Measurements from ENCODE around the gene ASS1.

Gene ASS1

DNA sequence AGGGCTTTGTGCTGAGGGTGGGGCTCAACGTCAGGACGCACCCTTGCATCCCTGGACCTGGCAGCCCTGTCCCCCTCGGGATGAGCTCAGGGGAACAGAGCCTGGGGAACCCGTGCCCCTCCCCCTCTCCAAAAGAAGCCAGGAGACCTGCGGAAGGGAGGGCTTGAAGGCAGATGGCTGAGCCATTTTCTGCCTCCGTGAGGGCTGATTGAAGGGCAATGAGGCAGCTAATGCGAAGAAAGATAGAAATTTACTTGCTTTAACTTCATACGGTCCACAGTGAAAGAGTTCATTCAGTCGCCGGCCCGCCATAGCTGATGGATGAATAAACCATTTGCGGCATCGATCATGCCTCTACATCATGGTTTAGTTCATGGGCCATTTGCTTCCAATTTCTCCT, 28.8 kb downstream of the ASS1 start:
- DNase-seq (ENCODE audit: low read depth) = no peak

DNA sequence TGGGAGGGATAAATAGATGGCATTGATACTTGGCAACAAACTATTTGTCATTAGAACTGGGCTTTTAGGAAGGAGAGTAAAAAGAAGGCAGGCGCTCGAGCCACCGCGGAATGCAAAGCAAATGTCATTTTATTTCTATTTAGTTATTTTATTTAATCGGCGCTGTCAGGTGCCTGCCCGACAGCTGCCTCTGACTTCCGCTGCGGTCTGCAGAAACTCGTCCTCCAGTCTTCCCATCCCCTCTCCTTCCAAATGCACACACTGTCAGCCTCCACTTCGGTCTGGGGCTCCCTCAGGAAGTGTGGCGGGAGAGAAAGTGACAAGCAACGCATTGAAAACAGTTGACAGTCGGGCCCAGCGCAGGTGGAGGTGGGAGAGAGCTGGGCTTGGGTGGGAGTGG, 29.3 kb downstream of the ASS1 start:
- no peak for DNase-seq (ENCODE audit: low read depth)

- no peak for DNase-seq (ENCODE audit: low read depth)
These were observed 31.5 kb downstream of the ASS1 start for GRCh38 chr9:130476151-130476730.

DNA sequence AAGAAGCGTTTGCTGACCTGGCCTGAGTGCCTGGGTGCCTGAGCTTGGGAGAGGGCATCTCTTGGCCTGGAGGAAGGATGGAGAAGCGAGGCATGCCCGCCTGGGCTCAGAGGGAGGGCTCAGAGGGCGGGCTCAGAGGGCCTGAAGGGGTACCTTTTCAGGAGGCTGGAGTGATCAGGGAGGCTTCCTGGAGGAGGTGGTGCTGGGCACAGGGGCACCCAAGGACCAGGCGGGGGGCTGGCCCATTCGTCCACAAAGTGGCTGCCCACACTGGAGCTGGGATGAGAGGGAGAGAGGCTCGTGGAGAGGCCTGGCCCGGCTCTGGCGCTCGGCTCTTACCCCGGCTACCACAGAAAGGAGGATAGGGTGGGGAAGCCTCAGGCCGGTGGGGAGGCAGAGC, 32.8 kb downstream of the ASS1 start:
- DNase-seq (ENCODE audit: low read depth) = no peak

GRCh38 chr9:130478152-130478551, 33.4 kb downstream of the ASS1 start:
- no peak for DNase-seq (ENCODE audit: low read depth)

DNA sequence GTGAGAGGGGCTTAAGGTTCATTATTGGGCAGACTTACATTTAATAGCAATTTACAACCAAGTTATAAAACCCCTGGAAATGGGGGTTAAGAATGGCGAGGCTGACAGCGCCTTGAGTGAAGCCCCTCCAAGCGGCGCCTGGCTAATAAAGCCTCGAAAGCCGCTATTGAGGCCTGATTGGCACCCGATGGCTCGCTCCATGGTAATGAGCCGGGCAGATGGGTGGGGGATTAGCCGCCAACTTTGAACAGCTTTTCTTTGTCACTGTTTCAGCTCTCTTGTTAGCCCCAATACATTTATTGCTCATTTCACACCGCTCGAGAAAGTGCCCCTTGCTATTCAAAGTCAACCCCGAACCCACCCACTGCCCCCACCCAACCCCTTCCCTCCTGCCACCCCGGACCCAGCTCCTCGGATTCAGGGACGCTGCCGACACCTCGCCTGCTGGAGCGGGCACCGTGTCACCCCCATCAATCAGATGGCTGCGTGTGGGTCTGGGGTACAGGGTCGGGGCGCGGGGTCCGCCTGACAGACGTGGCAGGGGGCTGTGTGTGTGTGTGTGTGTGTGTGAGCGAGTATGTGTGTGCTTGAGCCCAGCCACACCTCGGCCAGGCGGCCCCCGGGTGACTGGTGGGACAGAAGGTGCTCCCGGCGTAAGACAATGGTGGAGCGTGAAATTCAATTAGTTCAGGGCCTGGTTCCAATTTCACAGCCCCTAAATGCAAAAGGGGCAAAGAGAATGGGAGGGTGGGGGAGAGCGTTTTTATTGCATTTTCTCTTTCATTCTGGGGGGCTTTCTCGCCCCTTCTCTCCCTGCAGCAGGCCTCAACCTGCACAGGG, 34.2 kb downstream of the ASS1 start:
- DNase-seq (ENCODE audit: low read depth) = no peak

- no peak for DNase-seq (ENCODE audit: low read depth)
These were observed 34.8 kb downstream of the ASS1 start for GRCh38 chr9:130479587-130479986.

DNA sequence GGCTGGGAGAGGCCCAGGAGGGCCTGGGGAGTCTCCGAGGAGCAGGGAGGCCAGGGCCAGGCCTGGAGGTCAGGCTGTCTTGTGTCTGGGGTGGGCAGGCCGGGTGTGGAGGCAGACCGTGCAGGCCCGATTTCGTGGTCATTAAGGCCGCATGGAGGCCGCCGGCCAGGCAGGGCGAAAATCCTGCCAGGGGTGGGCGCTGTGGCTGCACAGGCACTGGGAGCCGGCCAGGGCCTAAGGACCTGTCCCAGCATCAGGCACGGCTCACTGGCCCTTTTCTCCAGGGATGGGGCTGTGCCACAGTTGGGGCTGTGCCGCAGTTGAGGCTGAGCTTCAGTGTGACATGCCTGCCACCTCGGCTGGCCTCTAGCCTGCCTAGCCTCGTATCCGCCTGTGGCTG, 35.9 kb downstream of the ASS1 start:
- no peak for DNase-seq (ENCODE audit: low read depth)

DNA sequence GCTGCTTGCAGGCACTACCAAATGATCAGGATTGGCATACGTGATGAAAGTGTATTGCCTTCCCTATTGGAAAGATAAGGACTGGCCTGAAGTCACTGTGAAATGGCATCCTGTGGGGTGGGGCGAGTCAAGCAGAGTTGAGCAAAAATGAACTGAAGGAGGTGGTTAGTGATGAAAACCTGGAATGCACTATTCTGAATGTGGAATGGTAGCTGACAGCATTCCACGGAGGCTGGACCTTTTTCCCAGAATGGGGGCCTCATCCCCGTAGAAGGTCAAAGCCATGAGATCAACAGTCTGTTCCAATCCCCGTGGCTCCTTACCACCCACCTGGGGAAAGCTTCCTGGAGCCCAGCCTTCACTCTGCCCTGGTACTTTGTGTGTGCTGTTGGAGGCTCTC, 37.7 kb downstream of the ASS1 start:
- no peak for DNase-seq (ENCODE audit: low read depth)

- DNase-seq (ENCODE audit: low read depth) = no peak
These were observed 38.7 kb downstream of the ASS1 start for GRCh38 chr9:130483371-130483971.

DNA sequence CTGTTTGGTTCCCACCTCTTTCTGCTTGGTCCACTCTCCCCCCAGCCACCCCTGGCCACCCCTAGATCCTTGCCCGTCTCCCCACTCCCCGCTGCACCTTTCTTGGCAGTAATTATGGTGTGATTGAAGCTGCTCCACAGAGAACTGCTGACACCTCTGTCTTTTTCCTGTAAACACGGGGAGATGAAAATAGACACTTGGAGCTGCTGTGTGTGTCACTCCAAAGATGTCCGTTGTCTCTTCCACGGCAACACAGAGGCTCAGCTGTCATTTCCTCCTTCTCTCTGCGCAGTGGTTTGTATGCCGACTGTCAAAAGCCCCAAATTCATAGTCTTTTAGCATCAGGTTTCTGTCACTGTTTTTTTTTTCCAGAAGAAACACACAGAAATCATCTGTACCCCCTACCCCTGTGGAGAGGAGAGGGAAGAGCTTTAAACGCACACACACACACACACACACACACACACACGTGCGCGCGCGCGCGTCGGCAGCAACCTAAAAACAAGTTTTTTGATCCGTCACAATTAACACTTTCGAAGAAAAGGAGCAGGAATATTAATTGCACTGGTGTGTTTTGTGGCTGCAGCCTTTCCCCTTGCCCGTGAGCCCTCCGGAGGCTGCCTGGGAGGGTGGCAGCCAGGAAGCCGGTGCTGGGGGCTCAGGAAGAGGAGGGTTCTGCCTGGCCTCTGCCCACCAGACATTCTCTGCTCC, 39.8 kb downstream of the ASS1 start:
- no peak for DNase-seq (ENCODE audit: low read depth)

GRCh38 chr9:130486103-130486502, 41.3 kb downstream of the ASS1 start:
- no peak for DNase-seq (ENCODE audit: low read depth)

DNA sequence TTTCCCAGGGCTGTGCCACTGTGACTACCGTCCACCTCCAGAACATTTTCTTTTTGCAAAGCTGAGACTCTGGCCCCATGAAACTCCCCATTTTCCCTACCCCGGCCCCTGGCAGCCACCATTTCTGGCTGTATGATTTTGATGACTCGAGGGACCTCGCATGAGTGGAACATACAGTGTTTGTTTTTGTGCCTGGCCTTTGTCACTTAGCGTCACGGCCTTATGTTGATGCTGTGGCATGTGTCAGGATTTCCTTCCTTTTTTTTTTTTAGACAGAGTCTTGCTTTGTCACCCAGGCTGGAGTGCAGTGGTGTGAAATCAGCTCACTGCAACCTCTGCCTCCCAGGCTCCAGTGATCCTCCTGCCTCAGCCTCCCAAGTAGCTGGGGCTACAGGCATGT, 42.7 kb downstream of the ASS1 start:
- no peak for DNase-seq (ENCODE audit: low read depth)

DNA sequence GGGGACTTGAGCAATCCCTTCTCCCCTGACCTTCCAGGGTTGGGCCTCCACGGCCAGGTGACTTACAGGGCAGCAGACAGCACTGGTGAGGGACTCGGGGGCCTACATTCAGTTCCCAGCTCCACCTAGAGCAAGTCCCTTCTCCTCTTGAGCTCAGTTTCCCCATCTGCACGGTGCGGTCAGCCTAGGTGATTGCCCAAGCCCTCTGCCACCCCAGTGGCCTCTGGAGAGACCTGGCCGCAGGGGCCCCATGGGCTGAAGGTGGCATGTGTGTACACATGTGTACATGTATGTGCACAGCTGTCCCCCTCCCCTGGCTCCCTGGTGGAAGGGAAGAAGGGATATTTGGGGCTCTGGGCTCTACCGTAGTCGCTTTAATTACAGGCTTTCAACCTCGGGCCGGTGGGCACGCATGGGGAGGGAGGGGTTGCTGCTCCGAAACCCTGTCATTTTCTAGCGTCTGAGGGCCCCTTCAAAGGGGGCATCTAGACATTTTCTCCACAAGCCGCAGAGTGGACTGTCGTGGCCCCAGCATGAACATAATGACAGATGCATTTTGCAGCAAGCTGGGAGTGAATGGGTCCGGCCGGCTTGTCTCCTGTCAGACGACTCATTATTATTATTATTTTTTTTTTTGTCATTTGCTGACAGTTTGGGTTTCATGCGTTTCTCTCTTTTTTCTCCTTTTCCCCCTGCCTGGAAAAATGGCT, 44.0 kb downstream of the ASS1 start:
- no peak for DNase-seq (ENCODE audit: low read depth)

DNA sequence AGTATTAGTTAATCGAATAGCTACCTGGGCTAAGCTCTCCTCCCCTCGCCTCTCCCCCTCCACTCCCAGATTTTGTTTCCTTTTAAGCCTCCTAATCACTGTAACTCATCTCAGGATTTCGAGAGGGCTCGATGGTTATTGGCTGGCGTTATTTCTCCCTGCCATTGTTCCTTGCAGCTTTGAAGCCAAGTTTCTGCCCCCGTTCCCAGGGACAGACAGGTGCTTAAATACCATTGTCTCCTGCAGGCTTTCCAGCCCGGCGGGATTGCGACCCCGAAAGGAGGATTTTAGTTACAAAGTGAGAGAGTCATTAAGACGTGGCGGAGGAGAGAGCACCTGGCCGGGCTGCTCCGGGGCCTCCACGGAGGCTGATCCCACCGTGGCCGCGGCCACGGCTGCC, 46.2 kb downstream of the ASS1 start:
- DNase-seq (ENCODE audit: low read depth) = no peak

- no peak for DNase-seq (ENCODE audit: low read depth)
These were observed 47.2 kb downstream of the ASS1 start for GRCh38 chr9:130491830-130492482.

GRCh38 chr9:130493021-130493420, 48.3 kb downstream of the ASS1 start:
- no peak for DNase-seq (ENCODE audit: low read depth)

DNA sequence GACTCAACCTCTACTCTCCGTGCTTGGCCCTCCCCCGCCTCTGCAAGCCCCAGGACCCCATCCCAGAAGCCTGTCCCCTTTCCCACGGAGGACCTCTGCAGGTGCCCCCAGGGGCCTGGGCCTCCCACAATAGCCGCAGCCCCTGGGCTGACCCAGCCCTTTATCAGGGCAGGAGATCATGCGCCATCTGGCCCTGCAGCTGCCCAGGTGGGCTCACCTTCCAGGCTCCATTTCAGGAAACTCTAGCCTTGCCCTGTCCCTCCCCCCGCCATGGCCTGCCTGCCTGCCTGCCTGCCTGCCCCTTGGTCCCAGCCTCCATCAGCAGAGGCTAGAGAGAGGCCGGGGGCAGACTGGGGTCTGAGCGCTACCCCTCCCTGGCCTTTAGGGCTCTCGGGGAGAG, 48.7 kb downstream of the ASS1 start:
- no peak for DNase-seq (ENCODE audit: low read depth)

GRCh38 chr9:130495067-130495466, 50.3 kb downstream of the ASS1 start:
- DNase-seq (ENCODE audit: low read depth) = no peak

- no peak for DNase-seq (ENCODE audit: low read depth)
These were observed 52.4 kb downstream of the ASS1 start for GRCh38 chr9:130497139-130497538.

- DNase-seq (ENCODE audit: low read depth) = no peak
These were observed 53.6 kb downstream of the ASS1 start for GRCh38 chr9:130498298-130498917.

Data from activated T-cell treated with anti-CD3 and anti-CD28 coated beads for 1 hour (primary cell).